Type B pancreatic cell (in vitro differentiated cells): ENCODE data around the gene KCNG3. TPM values are rescaled to one million over a fixed set of nuclear protein-coding genes. Genes with fewer than 3 reads are reported as not detected.

Source experiments
- DNase-seq: peaks from one replicate; pipeline ENCODE4 v3.0.0; 2021; ENCODE audit warnings: mixed read lengths; ENCODE audit not compliant: unreplicated experiment; ENCODE audit errors: extremely low spot score
- H3K27ac Mint-ChIP-seq: 2 replicates; pipeline ENCODE4 v1.8.0; 2021; ENCODE audit warnings: mild to moderate bottlenecking, mixed read lengths
- H3K27me3 Mint-ChIP-seq: 2 replicates; pipeline ENCODE4 v1.8.0; 2021; ENCODE audit warnings: mixed read lengths
- H3K36me3 Mint-ChIP-seq: 2 replicates; pipeline ENCODE4 v1.8.0; 2021; ENCODE audit warnings: mixed read lengths
- H3K4me1 Mint-ChIP-seq: one replicate; pipeline ENCODE4 v1.8.0; 2021; ENCODE audit warnings: mixed read lengths; ENCODE audit not compliant: unreplicated experiment
- H3K4me3 Mint-ChIP-seq: 2 replicates; pipeline ENCODE4 v1.8.0; 2021; ENCODE audit warnings: mild to moderate bottlenecking, mixed read lengths
- H3K9me3 Mint-ChIP-seq: 2 replicates; pipeline ENCODE4 v1.8.0; 2021; ENCODE audit warnings: mixed read lengths
- CTCF ChIP-seq: fragments of 200-600 bp; sonication (generic); conservative IDR thresholded peaks from 2 replicates; pipeline ENCODE4 v1.5.0; 2021; ENCODE audit warnings: antibody characterized with exemption, mild to moderate bottlenecking
- total RNA-seq: library from RNA; stranded (reverse); gene quantifications from 2 replicates; pipeline ENCODE4 v1.2.1, GENCODE V29; 2021; ENCODE audit warnings: low replicate concordance

Gene KCNG3
- total RNA-seq, 1 donor from 2014 or later: 0.65 TPM

GRCh38 chr2:42510191-42510590 is 16.4 kb upstream of the KCNG3 start:
- Mint-ChIP-seq H3K4me1 (peaks cover 10% of the 10 kb centered on the region), H3K27ac (no peak overlapping the region), H3K9me3 (no peaks in the 10 kb centered on the region), H3K27me3 (no peaks in the 10 kb centered on the region), H3K4me3 (no peak overlapping the region), H3K36me3 (no peaks in the 10 kb centered on the region)
- TF ChIP-seq CTCF: no peak
- no peak for DNase-seq

GRCh38 chr2:42504364-42505230 is 10.8 kb upstream of the KCNG3 start:
- Mint-ChIP-seq H3K4me1 (no peaks in the 10 kb centered on the region), H3K27me3 (no peaks in the 10 kb centered on the region), H3K36me3 (no peaks in the 10 kb centered on the region), H3K4me3 (no peak overlapping the region), H3K27ac (peak overlapping the region; percentile 7), H3K9me3 (no peaks in the 10 kb centered on the region)
- no peak for TF ChIP-seq CTCF
- no peak for DNase-seq

- H3K36me3 Mint-ChIP-seq: no peaks in the 10 kb centered on the region
- no peaks in the 10 kb centered on the region for H3K4me1 Mint-ChIP-seq
- H3K9me3 Mint-ChIP-seq: no peaks in the 10 kb centered on the region
- no peaks in the 10 kb centered on the region for H3K27me3 Mint-ChIP-seq
- no peak overlapping the region for H3K4me3 Mint-ChIP-seq
- TF ChIP-seq CTCF: no peak
- no peak overlapping the region for H3K27ac Mint-ChIP-seq
- no peak for DNase-seq
Observed at GRCh38 chr2:42503291-42503690, 9.5 kb upstream of the KCNG3 start.

- H3K4me1 Mint-ChIP-seq: peaks cover 14% of the 10 kb centered on the region
- peaks cover 15% of the 10 kb centered on the region for H3K27me3 Mint-ChIP-seq
- H3K27ac Mint-ChIP-seq: no peak overlapping the region
- no peaks in the 10 kb centered on the region for H3K36me3 Mint-ChIP-seq
- TF ChIP-seq CTCF: no peak
- H3K4me3 Mint-ChIP-seq: no peak overlapping the region
- no peak for DNase-seq
- no peaks in the 10 kb centered on the region for H3K9me3 Mint-ChIP-seq
Observed at GRCh38 chr2:42498497-42498896, 4.7 kb upstream of the KCNG3 start.

- TF ChIP-seq CTCF: no peak
- DNase-seq: no peak
- Mint-ChIP-seq H3K36me3 (no peaks in the 10 kb centered on the region), H3K4me3 (peak overlapping the region; percentile 3), H3K9me3 (no peaks in the 10 kb centered on the region), H3K27me3 (peaks cover 40% of the 10 kb centered on the region), H3K4me1 (peaks cover 19% of the 10 kb centered on the region), H3K27ac (no peak overlapping the region)
Observed at GRCh38 chr2:42495611-42496010, 1.8 kb upstream of the KCNG3 start.
